Neural cell (in vitro differentiated cells): ENCODE measurements around the gene GMIP. TPM values are rescaled to one million over a fixed set of nuclear protein-coding genes. Genes with fewer than 3 reads are reported as not detected.

ENCODE experiments used
- H2AFZ ChIP-seq: fragments of 200-600, 300-800 bp; sonication (generic), shearing (Covaris generic); 2 replicates; pipeline ENCODE4 v1.6.0; 2014; ENCODE audit warnings: low read depth, mild to moderate bottlenecking, antibody characterized with exemption, low read length, moderate library complexity
- H3F3A ChIP-seq: fragments of 200-600 bp; shearing (Covaris generic); 2 replicates; pipeline ENCODE4 v1.6.1; 2016; ENCODE audit warnings: mild to moderate bottlenecking, moderate library complexity, mixed read lengths, antibody characterized with exemption, low read length; ENCODE audit not compliant: insufficient read depth, poor library complexity, severe bottlenecking
- H3K27ac ChIP-seq: fragments of 200-600, 300-800 bp; sonication (generic), shearing (Covaris generic); 2 replicates; pipeline ENCODE4 v1.5.1; 2014; ENCODE audit warnings: mild to moderate bottlenecking, low read length, moderate library complexity
- H3K27me3 ChIP-seq: fragments of 300-800, 200-600 bp; sonication (generic), shearing (Covaris generic); 2 replicates; pipeline ENCODE4 v1.6.0; 2014; ENCODE audit warnings: mild to moderate bottlenecking, low read depth, low read length, moderate library complexity; ENCODE audit not compliant: insufficient read depth
- H3K36me3 ChIP-seq: fragments of 300-800, 200-600 bp; sonication (generic), shearing (Covaris generic); 2 replicates; pipeline ENCODE4 v1.5.1; 2014; ENCODE audit warnings: mild to moderate bottlenecking, antibody characterized with exemption, low read length, moderate library complexity; ENCODE audit not compliant: insufficient read depth
- H3K4me2 ChIP-seq: fragments of 300-800, 200-600 bp; sonication (generic), shearing (Covaris generic); 2 replicates; pipeline ENCODE4 v1.6.0; 2014; ENCODE audit warnings: mild to moderate bottlenecking, low read length
- H3K4me3 ChIP-seq: fragments of 300-800, 200-600 bp; sonication (generic), shearing (Covaris generic); 2 replicates; pipeline ENCODE4 v1.5.1; 2014; ENCODE audit warnings: mild to moderate bottlenecking, low read length, moderate library complexity
- H3K79me2 ChIP-seq: fragments of 200-600 bp; shearing (Covaris generic); replicated peaks from 2 replicates; pipeline ENCODE4 v1.6.0; 2014; ENCODE audit warnings: mild to moderate bottlenecking, low read length, moderate library complexity; ENCODE audit not compliant: insufficient read depth
- H3K9ac ChIP-seq: fragments of 300-800, 200-600 bp; sonication (generic), shearing (Covaris generic); 2 replicates; pipeline ENCODE4 v1.6.1; 2016; ENCODE audit warnings: mild to moderate bottlenecking, low read length, mixed read lengths
- H3K9me2 ChIP-seq: fragments of 200-600 bp; shearing (Covaris generic); 2 replicates; pipeline ENCODE4 v1.6.1; 2016; ENCODE audit warnings: mild to moderate bottlenecking, low read length, mixed read lengths; ENCODE audit not compliant: insufficient read depth
- H3K9me3 ChIP-seq: fragments of 200-600, 300-800 bp; sonication (generic), shearing (Covaris generic); 2 replicates; pipeline ENCODE4 v1.6.1; 2016; ENCODE audit warnings: mild to moderate bottlenecking, mixed run types, low read length, moderate library complexity, mixed read lengths
- H4K20me1 ChIP-seq: fragments of 200-600 bp; shearing (Covaris generic); 2 replicates; pipeline ENCODE4 v1.6.1; 2016; ENCODE audit warnings: mild to moderate bottlenecking, mixed run types; ENCODE audit not compliant: insufficient read depth
- EP300 ChIP-seq: fragments of 450-650 bp; conservative IDR thresholded peaks from 2 replicates; pipeline ENCODE4 v1.6.1; 2014; ENCODE audit warnings: antibody characterized with exemption, mild to moderate bottlenecking, moderate library complexity; ENCODE audit not compliant: poor library complexity, severe bottlenecking
- EZH2 ChIP-seq: fragments of 200-600, 300-800 bp; shearing (Covaris generic), sonication (generic); IDR thresholded peaks from 2 replicates; pipeline ENCODE4 v1.6.1; 2014; ENCODE audit warnings: antibody characterized with exemption, low read length, borderline replicate concordance, mild to moderate bottlenecking; ENCODE audit not compliant: insufficient read depth, poor library complexity, severe bottlenecking
- MXI1 ChIP-seq: fragments of 450-650 bp; conservative IDR thresholded peaks from 2 replicates; pipeline ENCODE4 v1.6.1; 2014; ENCODE audit warnings: antibody characterized with exemption, mild to moderate bottlenecking; ENCODE audit not compliant: poor library complexity, severe bottlenecking
- POLR2AphosphoS5 ChIP-seq: IDR thresholded peaks from 2 replicates; pipeline ENCODE4 v1.6.1; 2012
- RAD21 ChIP-seq: fragments of 450-650 bp; conservative IDR thresholded peaks from 2 replicates; pipeline ENCODE4 v1.6.1; 2014; ENCODE audit warnings: antibody characterized with exemption, mild to moderate bottlenecking, moderate library complexity
- SMC3 ChIP-seq: fragments of 450-650 bp; conservative IDR thresholded peaks from 2 replicates; pipeline ENCODE4 v1.6.1; 2014; ENCODE audit warnings: antibody characterized with exemption, mild to moderate bottlenecking, moderate library complexity; ENCODE audit not compliant: poor library complexity
- TAF1 ChIP-seq: IDR thresholded peaks from 2 replicates; pipeline ENCODE4 v1.6.1; 2012; ENCODE audit warnings: low read depth
- polyA plus RNA-seq: library from polyadenylated mRNA; depleted of rRNA; stranded (reverse); fragments of >200 nt; gene quantifications from 2 replicates; pipeline ENCODE4 v1.2.3, GENCODE V29; 2014
- TF ChIP-seq, protein P1 (sequence below): IDR thresholded peaks from 2 replicates; pipeline ENCODE4 v1.6.1; 2012; ENCODE audit warnings: borderline replicate concordance
- TF ChIP-seq, protein P2 (sequence below): fragments of 450-650 bp; IDR thresholded peaks from 2 replicates; pipeline ENCODE4 v1.5.1; 2014; ENCODE audit warnings: antibody characterized with exemption, mild to moderate bottlenecking, moderate library complexity; ENCODE audit not compliant: poor library complexity, severe bottlenecking

GMIP gene
- polyA plus RNA-seq, 1 donor from 2014 or later, result 18.4 TPM

DNA sequence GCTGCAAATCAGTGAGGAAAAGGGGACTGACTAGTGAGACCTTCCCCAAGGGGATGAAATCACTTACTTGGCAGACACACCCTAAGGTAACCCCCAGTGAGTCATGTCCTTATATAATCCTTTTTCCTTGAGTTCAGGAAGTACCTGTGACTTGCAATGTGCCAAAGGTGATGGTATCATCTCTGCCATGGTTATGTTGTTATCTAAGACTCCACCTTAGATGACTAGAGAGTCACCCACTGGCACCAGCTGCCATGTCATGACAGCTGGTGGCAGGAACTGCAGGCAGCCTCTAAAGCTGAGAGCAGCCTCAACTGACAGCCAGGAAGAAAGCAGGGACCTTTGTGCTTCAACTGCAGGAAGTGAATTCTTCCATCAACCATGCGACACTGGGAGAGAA, 37.4 kb downstream of the GMIP start:
- Histone ChIP-seq H3K4me3 (no peak overlapping the region), H3K79me2 (no peaks in the 10 kb centered on the region), H3K9me2 (no peaks in the 10 kb centered on the region), H2AFZ (no peak overlapping the region), H3K9me3 (no peaks in the 10 kb centered on the region), H3F3A (no peaks in the 10 kb centered on the region), H3K27ac (no peak overlapping the region), H3K9ac (no peak overlapping the region), H4K20me1 (no peaks in the 10 kb centered on the region), H3K36me3 (no peaks in the 10 kb centered on the region), H3K4me2 (no peak overlapping the region), H3K27me3 (no peaks in the 10 kb centered on the region)
- TF ChIP-seq POLR2AphosphoS5, result no peak
- no peak for TF ChIP-seq MXI1
- TF ChIP-seq RAD21, result no peak
- TF ChIP-seq EP300, result no peak
- TF ChIP-seq EZH2, result no peak
- TF ChIP-seq SMC3, result no peak
- TF ChIP-seq, protein P1, sequence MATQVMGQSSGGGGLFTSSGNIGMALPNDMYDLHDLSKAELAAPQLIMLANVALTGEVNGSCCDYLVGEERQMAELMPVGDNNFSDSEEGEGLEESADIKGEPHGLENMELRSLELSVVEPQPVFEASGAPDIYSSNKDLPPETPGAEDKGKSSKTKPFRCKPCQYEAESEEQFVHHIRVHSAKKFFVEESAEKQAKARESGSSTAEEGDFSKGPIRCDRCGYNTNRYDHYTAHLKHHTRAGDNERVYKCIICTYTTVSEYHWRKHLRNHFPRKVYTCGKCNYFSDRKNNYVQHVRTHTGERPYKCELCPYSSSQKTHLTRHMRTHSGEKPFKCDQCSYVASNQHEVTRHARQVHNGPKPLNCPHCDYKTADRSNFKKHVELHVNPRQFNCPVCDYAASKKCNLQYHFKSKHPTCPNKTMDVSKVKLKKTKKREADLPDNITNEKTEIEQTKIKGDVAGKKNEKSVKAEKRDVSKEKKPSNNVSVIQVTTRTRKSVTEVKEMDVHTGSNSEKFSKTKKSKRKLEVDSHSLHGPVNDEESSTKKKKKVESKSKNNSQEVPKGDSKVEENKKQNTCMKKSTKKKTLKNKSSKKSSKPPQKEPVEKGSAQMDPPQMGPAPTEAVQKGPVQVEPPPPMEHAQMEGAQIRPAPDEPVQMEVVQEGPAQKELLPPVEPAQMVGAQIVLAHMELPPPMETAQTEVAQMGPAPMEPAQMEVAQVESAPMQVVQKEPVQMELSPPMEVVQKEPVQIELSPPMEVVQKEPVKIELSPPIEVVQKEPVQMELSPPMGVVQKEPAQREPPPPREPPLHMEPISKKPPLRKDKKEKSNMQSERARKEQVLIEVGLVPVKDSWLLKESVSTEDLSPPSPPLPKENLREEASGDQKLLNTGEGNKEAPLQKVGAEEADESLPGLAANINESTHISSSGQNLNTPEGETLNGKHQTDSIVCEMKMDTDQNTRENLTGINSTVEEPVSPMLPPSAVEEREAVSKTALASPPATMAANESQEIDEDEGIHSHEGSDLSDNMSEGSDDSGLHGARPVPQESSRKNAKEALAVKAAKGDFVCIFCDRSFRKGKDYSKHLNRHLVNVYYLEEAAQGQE, result no peak
- TF ChIP-seq, protein P2, sequence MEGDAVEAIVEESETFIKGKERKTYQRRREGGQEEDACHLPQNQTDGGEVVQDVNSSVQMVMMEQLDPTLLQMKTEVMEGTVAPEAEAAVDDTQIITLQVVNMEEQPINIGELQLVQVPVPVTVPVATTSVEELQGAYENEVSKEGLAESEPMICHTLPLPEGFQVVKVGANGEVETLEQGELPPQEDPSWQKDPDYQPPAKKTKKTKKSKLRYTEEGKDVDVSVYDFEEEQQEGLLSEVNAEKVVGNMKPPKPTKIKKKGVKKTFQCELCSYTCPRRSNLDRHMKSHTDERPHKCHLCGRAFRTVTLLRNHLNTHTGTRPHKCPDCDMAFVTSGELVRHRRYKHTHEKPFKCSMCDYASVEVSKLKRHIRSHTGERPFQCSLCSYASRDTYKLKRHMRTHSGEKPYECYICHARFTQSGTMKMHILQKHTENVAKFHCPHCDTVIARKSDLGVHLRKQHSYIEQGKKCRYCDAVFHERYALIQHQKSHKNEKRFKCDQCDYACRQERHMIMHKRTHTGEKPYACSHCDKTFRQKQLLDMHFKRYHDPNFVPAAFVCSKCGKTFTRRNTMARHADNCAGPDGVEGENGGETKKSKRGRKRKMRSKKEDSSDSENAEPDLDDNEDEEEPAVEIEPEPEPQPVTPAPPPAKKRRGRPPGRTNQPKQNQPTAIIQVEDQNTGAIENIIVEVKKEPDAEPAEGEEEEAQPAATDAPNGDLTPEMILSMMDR, result no peak
- no peak for TF ChIP-seq TAF1

DNA sequence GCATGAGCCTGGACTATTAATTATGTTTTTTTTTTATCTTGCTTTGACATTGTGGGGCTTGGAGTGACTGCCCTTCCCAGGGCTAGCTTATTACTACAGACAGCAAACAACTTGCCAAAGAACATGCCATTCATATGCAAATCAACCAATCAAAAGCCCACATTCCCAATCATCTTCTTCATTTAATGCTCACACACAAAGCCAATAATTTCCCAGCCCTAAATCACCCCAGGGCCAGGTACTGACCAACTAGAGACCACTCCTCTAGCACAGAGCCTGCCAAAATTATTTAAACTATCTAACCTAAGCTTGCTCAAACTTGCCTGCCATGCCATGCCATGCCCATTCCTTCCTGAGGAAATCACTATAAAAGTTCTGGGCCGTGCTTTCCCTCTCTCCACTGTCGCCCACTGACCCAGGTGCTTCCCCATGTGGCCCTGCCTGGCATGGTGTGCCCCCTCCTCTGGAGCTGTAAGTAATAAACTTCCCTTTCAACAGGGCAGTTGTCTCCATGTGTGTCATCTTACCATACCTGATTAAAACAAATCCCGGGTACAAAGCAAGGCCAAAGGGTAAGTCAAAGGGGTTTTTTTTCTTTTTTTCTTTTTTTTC, 40.6 kb downstream of the GMIP start:
- no peaks in the 10 kb centered on the region for H3K9me2 ChIP-seq
- no peak overlapping the region for H3K4me3 ChIP-seq
- H3K27ac ChIP-seq, result no peak overlapping the region
- no peak overlapping the region for H3K4me2 ChIP-seq
- TF ChIP-seq, protein P1, result no peak
- TF ChIP-seq, protein P2, result no peak
- TF ChIP-seq EZH2 (no peak), MXI1 (no peak), SMC3 (no peak), TAF1 (no peak)
- no peaks in the 10 kb centered on the region for H3K27me3 ChIP-seq
- no peaks in the 10 kb centered on the region for H3F3A ChIP-seq
- H3K9ac ChIP-seq, result no peak overlapping the region
- H4K20me1 ChIP-seq, result no peaks in the 10 kb centered on the region
- H3K9me3 ChIP-seq, result no peaks in the 10 kb centered on the region
- no peak overlapping the region for H2AFZ ChIP-seq
- no peaks in the 10 kb centered on the region for H3K36me3 ChIP-seq
- H3K79me2 ChIP-seq, result no peaks in the 10 kb centered on the region
